D721Med (cell line): ENCODE results near the gene CFDP1.

ENCODE experiments used
- DNase-seq: peaks from one replicate; pipeline ENCODE4 v3.0.0; 2011; ENCODE audit warnings: low spot score; ENCODE audit not compliant: insufficient read length
- FAIRE-seq: peaks from 2 replicates; lab custom pipeline; 2011; peaks lifted over from hg19 to GRCh38; lab: Jason Lieb, UNC
- TF ChIP-seq, protein P1 (sequence below): IDR thresholded peaks from 2 replicates; pipeline ENCODE4 v1.5.1; 2012; ENCODE audit warnings: mild to moderate bottlenecking, control low read depth; ENCODE audit not compliant: insufficient read depth; ENCODE audit errors: missing control alignments

CFDP1 gene

DNA sequence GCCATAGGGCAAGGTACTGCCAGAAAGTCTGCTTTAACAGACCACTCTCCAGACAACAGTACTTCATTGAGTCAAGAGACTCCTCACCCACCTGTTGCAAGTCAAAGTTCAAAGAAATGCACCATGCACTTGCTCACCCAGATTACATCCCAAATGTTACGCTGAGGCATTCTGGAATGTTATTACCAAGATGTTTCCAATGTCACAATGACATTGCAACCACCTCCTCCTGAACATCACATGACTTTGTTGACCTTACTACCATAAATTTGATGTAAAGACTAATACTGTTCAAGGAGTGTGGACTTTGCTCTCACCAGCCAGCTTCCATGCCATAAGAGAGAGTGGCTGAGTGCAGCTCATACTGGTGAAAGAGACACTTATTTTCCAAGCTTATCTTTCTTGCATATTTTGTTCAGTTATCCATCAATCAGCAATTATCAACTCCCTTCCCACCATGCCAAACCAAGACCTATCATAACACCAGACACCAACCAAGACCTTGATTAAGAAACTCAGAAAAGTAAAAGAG is 123.3 kb downstream of the CFDP1 start:
- TF ChIP-seq, protein P1, sequence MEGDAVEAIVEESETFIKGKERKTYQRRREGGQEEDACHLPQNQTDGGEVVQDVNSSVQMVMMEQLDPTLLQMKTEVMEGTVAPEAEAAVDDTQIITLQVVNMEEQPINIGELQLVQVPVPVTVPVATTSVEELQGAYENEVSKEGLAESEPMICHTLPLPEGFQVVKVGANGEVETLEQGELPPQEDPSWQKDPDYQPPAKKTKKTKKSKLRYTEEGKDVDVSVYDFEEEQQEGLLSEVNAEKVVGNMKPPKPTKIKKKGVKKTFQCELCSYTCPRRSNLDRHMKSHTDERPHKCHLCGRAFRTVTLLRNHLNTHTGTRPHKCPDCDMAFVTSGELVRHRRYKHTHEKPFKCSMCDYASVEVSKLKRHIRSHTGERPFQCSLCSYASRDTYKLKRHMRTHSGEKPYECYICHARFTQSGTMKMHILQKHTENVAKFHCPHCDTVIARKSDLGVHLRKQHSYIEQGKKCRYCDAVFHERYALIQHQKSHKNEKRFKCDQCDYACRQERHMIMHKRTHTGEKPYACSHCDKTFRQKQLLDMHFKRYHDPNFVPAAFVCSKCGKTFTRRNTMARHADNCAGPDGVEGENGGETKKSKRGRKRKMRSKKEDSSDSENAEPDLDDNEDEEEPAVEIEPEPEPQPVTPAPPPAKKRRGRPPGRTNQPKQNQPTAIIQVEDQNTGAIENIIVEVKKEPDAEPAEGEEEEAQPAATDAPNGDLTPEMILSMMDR = no peak
- no peak for FAIRE-seq
- DNase-seq = no peak

DNA sequence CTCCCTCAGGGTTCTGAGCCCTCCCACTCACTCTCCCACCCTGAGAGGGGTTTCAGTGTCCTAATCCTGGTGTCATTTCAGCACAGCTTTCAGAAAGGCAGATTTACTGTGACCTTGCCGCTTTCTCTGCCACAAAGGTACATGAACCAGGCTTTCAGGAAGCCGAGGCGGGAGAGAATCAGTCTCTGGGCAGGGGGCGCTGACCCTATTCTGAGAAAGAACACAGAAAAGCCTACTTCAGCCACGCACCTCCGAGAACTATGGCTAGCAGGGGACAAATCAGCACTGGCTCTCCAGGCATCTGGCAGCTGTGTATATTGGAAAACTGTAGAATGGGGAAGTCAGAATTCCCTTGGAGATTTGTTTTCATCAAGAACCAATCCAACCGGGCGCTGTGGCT is 124.1 kb downstream of the CFDP1 start:
- DNase-seq (no peak), FAIRE-seq (no peak)
- TF ChIP-seq, protein P1 = no peak

DNA sequence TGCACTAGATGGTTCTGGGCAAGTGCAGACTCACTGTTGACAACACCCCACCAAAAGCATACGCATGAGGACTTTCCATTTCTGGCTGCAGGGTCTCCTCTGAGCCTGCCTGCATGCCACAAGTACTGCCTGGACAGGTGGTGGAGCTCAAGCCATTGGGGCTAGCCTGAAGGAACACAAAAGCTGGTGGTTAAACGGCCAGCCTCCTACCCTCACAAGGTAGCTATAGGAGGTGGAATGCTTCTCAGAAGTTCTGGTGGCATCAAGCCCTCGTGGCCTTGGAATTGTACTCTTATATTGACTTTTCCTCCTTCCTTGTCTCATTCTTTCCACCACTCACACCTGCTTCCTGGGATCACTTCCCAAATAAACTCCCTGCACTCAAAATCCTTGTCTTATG is 125.3 kb downstream of the CFDP1 start:
- TF ChIP-seq, protein P1 = no peak
- DNase-seq (no peak), FAIRE-seq (no peak)

DNA sequence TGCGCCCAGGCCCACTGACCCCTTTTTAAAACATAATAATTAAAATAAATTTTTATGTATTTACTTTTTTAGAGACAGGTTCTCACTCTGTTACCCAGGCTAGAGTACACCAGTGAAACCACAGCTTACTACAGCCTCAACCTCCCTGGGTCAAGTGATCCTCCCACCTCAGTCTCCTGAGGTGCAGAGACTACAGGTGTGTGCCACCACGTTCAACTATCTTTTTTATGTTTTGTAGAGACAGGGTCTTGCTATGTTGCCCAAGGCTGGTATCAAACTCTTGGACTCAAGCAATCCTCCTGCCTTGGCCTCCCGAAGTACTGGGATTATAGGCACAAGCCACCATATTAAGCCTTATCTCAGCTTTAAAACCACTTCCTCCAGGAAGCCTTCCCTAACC is 125.8 kb downstream of the CFDP1 start:
- no peak for FAIRE-seq
- TF ChIP-seq, protein P1 = no peak
- DNase-seq = no peak

DNA sequence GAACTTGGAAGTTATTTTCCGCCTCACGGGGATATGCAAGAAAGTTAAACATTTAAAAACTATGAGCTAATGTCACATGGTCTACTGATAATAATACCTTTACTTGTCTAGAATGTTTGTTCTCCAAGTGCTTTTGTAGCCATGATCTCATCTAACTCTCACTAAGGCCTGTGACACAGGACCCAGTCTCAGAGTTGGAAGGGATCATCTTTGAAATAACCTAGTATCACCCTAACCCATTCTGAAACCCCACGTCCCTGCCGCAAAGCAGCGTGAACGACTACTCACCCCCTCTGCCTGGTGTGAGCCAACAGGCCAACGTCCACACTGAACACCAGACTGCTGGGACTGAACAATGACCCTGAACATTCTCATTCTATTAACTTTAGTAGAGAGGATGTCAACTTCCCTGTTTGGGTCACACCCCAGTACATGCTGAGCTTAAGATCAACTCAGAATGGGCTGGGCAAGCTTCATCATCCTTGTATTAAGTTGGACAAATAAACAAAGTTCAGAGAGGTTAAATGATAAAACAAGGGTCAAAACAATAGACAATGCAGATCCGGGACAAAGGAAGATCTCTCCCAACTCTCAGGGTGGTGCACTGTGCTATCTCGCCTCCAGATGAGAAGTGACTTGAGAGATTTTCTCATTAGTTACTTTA is 127.1 kb downstream of the CFDP1 start:
- TF ChIP-seq, protein P1 = no peak

DNA sequence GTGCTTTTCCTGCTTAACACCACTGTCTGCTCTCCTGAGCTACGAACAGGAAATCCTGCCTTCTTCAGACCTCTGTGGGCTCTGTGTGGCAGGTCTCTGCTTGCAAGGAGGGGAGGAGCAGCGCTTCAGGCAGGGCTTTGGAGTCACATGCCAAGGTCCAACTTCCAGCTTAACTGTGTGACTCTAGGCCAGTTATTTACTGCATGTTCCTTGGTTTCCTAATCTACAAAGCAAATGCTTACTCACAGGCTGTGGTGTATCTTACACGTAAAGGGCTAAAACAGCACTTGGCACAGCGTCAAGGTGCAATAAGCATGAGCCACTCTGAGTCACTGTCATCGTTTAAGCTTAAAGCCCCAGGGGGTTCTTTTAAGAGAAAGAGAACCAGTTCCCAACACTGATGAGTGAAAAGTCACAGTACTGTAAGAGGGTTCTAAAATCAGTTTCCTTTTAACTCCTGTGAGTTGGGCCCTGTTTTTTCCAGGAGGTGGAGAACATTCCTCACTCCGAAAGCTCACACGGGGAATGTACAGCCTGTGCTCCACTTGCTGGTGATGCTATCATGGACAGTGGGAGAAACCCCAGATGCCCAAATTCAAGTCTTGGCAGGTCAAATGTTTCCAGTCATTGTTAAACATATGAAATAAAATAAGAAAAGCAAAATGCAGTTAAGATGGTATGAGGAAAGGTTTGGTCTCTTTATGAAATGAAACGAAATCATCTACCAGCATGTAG is 127.8 kb downstream of the CFDP1 start:
- TF ChIP-seq, protein P1 = no peak
- FAIRE-seq (no peak), DNase-seq (no peak)

More for the DNA sequence above, 127.1 kb downstream of the CFDP1 start:
- DNase-seq (no peak), FAIRE-seq (no peak)
